Mesothelial cell of epicardium (in vitro differentiated cells): ENCODE results near the gene RARG. TPM values are rescaled to one million over a fixed set of nuclear protein-coding genes. Genes with fewer than 3 reads are reported as not detected.
A peak's percentile ranks its signal among the peaks of the same experiment; 100 is the strongest.
"Not testable (repeated sequence)": the region's sequence is repeated elsewhere in the genome, so short reads cannot be mapped to it uniquely, and the experiment has no call there.

ENCODE experiments used
- DNase-seq, 2 experiments: peaks; one replicate each; pipeline ENCODE4 v3.0.0; 2021; ENCODE audit warnings: low spot score in 2 of 2; ENCODE audit not compliant: unreplicated experiment in 2 of 2
- H3K27ac Mint-ChIP-seq: 2 replicates; pipeline ENCODE4 v1.8.0; 2021; ENCODE audit warnings: mixed read lengths
- H3K27me3 Mint-ChIP-seq: 2 replicates; pipeline ENCODE4 v1.8.0; 2021; ENCODE audit warnings: low read depth, mixed read lengths
- H3K36me3 Mint-ChIP-seq: 2 replicates; pipeline ENCODE4 v1.8.0; 2021; ENCODE audit warnings: mixed read lengths
- H3K4me1 Mint-ChIP-seq: 2 replicates; pipeline ENCODE4 v1.8.0; 2021; ENCODE audit warnings: mixed read lengths
- H3K4me3 Mint-ChIP-seq: 2 replicates; pipeline ENCODE4 v1.8.0; 2021; ENCODE audit warnings: mild to moderate bottlenecking, moderate library complexity, mixed read lengths
- H3K9me3 Mint-ChIP-seq: 2 replicates; pipeline ENCODE4 v1.8.0; 2021; ENCODE audit warnings: mixed read lengths
- total RNA-seq: library from RNA; stranded (reverse); gene quantifications from 3 replicates; pipeline ENCODE4 v1.2.1, GENCODE V29; 2021
- TF ChIP-seq, protein P1 (sequence below): fragments of 200-600 bp; sonication (generic); IDR thresholded peaks from one replicate; pipeline ENCODE4 v1.5.0; 2021; ENCODE audit warnings: antibody characterized with exemption; ENCODE audit not compliant: unreplicated experiment

The RARG gene
- total RNA-seq, 1 donor from 2014 or later = 72.2 TPM

DNA sequence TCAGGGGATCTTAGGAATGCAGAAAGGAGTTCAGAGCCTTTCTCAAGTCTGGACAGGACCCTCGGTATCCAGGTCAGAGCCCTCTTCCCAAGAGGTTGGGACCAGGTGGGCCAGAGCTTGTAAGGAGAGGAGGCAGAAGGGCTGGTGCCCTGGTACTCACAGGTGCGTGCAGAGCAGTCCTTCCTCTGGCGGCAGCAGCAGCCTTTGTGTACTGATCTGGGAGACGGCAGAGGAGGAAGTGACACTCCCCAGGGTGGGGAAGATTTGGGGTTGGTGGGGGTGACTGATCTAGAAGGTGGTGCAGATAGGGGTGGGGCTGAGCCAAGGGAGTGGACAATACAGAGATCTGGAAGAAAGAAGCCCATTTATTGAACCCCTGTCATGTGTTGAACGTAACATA is 25.0 kb downstream of the RARG start, which contains the start of gene ITGB7:
TSS of gene ITGB7 (minus strand) at position 210 of the 400 bp plus-strand sequence. CDS start 6,808 bp downstream, outside the sequence.
- no peaks in the 10 kb centered on the region for H3K4me1 Mint-ChIP-seq
- H3K9me3 Mint-ChIP-seq = no peaks in the 10 kb centered on the region
- no peaks in the 10 kb centered on the region for H3K27me3 Mint-ChIP-seq
- peaks cover 8% of the 10 kb centered on the region for H3K36me3 Mint-ChIP-seq
- DNase-seq = no peak
- no peak within 1 kb of the TSS for H3K4me3 Mint-ChIP-seq
- H3K27ac Mint-ChIP-seq = no peak within 1 kb of the TSS
- TF ChIP-seq, protein P1, sequence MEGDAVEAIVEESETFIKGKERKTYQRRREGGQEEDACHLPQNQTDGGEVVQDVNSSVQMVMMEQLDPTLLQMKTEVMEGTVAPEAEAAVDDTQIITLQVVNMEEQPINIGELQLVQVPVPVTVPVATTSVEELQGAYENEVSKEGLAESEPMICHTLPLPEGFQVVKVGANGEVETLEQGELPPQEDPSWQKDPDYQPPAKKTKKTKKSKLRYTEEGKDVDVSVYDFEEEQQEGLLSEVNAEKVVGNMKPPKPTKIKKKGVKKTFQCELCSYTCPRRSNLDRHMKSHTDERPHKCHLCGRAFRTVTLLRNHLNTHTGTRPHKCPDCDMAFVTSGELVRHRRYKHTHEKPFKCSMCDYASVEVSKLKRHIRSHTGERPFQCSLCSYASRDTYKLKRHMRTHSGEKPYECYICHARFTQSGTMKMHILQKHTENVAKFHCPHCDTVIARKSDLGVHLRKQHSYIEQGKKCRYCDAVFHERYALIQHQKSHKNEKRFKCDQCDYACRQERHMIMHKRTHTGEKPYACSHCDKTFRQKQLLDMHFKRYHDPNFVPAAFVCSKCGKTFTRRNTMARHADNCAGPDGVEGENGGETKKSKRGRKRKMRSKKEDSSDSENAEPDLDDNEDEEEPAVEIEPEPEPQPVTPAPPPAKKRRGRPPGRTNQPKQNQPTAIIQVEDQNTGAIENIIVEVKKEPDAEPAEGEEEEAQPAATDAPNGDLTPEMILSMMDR = no peak

DNA sequence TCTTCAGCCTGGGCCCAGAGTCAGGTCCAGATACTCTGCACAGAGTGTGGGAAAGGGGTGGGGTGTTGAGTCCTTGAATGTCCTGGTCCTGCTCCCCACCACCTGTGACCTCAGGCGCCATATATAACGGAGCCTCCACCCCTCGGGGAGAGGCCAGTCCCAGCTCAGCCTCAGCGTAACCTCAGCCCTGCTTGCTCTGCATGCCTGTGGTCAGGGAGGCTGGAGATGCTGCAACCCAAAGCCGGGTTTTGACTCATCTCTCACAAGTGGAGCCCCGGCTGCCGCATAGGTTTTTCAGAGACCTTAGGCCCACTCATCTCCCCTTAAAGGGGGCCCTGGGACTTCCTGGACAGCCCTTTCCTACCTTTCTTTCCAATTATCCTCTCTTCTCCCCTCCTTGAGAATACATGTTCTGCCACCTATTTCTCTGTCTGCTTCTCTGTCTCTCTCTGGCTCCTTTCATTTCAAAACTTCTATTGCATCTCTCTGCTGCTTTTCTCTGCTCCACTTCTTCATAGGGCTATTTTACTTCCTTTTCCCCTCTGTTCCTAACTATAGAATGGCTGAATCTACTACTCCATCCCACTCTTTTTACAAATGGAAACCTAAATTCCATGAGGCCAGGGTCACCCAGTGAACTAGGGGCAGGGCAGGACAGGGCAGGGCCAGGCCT is 26.1 kb downstream of the RARG start:
- Mint-ChIP-seq H3K36me3 (peaks cover 3% of the 10 kb centered on the region), H3K4me1 (no peaks in the 10 kb centered on the region), H3K4me3 (no peak overlapping the region), H3K27ac (no peak overlapping the region), H3K27me3 (no peaks in the 10 kb centered on the region), H3K9me3 (no peaks in the 10 kb centered on the region)
- DNase-seq = no peak
- TF ChIP-seq, protein P1 = no peak

DNA sequence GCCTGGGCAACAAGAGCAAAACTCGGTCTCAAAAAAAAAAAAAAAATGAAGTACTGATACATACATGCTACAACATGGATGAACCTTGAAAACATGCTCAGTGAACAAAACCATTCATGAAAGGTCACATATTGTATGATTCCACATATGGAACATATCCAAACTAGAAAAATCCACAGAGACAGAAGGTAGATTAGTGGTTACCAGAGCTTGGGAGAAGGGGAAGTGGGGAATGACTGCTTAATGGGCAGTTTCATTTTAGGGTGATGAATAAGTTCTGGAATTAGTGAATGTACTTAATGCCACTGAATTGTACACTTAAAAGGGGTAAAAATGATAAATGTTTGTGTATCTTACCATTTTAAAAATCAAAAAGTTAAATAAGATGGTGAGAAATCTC is 27.7 kb downstream of the RARG start:
- no peak for DNase-seq
- Mint-ChIP-seq H3K27ac (no peak overlapping the region), H3K9me3 (no peaks in the 10 kb centered on the region), H3K27me3 (peaks cover 3% of the 10 kb centered on the region), H3K4me1 (no peaks in the 10 kb centered on the region), H3K4me3 (no peak overlapping the region), H3K36me3 (no peaks in the 10 kb centered on the region)
- TF ChIP-seq, protein P1 = no peak

DNA sequence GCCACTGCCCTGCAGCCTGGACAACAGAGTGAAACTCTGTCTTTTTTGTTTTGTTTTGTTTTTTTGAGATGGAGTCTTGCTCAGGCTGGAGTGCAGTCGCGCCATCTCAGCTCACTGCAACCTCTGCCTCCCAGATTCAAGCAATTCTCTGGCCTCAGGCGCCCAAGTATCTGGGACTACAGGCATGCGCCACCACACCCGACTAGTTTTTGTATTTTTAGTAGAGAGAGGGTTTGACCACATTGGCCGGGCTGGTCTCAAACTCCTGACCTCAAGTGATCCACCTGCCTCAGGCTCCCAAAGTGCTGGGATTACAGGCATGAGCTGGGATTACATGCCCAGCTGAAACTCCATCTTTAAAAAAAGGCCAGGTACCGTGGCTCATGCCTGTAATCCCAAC is 29.7 kb downstream of the RARG start:
- not testable (repeated sequence) for H3K4me1 Mint-ChIP-seq, DNase-seq, H3K27ac Mint-ChIP-seq, H3K36me3 Mint-ChIP-seq, H3K9me3 Mint-ChIP-seq, H3K4me3 Mint-ChIP-seq
- peaks cover 20% of the 10 kb centered on the region for H3K27me3 Mint-ChIP-seq

DNA sequence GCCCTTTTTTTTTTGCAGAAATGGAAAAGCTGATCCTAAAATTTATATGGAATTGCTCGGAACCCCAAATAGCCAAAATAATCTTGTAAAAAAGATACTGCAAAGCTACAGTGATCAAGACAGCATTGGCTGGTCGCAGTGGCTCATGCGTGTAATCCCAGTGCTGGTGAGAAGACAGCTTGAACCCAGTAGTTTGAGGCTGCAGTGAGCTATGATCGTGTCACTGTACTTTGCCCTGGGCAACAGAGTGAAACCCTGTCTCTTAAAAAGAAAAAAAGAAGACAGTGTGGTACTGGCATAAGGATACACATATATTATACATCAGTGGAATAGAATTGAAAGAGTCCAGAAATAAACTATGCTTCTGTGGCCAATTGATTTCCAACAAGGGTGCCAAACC is 30.4 kb downstream of the RARG start:
- Mint-ChIP-seq H3K4me3 (no peak overlapping the region), H3K27ac (no peak overlapping the region), H3K9me3 (no peaks in the 10 kb centered on the region), H3K4me1 (peaks cover 3% of the 10 kb centered on the region), H3K27me3 (peaks cover 27% of the 10 kb centered on the region), H3K36me3 (no peaks in the 10 kb centered on the region)
- TF ChIP-seq, protein P1 = no peak
- DNase-seq = no peak

DNA sequence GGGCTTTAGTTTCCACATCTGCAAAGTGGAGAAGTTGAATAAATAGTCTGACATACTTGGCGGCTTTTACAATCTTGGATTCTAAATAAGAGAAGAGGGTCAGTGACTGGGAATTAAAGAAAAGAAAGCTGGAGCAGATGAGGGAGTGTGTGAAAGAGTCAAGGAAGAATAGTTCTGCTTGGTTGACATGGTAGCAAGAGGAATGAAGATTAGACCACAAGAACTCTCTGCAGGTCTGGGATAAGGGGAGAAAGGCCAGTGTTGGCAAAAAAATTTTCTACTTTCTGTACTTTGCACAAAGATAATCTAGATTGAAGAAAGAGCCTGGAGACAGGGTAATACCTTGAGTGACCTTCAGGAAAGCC is 30.9 kb downstream of the RARG start:
- Mint-ChIP-seq H3K27ac (peak overlapping the region; percentile 20), H3K27me3 (peaks cover 30% of the 10 kb centered on the region), H3K9me3 (no peaks in the 10 kb centered on the region), H3K4me1 (peaks cover 3% of the 10 kb centered on the region), H3K36me3 (no peaks in the 10 kb centered on the region), H3K4me3 (no peak overlapping the region)
- TF ChIP-seq, protein P1 = no peak
- no peak for DNase-seq
